AG09319 (cell line): ENCODE results near the gene RNF4.
A peak's percentile ranks its signal among the peaks of the same experiment; 100 is the strongest.

Source experiments
- DNase-seq: peaks from one replicate; pipeline ENCODE4 v3.0.0-alpha.2; 2010; ENCODE audit warnings: low read depth; ENCODE audit errors: extremely low read depth
- TF ChIP-seq, protein P1 (sequence below): IDR thresholded peaks from 2 replicates; pipeline ENCODE4 v1.5.1; 2011; ENCODE audit warnings: low read depth, mild to moderate bottlenecking, inconsistent platforms, low read length, moderate library complexity

Gene RNF4

DNA sequence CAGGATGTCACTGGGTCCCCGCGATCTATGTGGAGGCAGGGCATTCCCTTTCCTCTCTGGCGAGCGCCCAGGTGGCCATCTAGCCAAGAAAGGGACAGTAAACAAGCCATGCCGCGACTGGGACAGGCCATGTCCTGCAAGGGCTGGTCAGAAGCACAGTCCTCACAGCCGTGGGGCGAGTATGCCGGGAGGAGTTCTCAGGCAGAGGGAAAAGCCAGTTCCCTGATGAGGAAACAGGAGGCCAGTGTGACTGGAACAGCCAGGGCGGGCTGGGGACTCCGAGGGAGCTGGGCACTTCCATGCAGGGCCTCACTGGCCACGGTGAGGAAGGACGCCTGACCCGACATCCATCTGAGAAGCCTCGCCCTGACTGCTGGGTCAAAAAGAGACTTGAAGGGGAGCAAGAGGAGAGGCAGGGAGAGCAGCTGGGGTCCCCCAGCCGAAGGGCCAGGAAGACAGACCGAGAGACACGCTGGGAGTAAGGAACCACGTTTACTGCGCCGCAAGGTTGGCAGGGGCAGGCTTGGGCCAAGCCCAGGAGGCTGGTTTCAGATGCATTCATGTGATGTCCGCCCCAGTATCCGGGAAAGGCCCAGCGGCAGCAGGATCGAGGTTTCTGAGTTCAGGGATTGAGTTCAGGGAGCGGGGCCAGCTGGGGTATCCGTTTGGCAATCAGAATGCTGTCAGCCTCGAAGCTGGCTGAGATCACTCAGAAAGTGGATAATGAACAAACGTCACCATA, 35.1 kb upstream of the RNF4 start:
- TF ChIP-seq, protein P1, sequence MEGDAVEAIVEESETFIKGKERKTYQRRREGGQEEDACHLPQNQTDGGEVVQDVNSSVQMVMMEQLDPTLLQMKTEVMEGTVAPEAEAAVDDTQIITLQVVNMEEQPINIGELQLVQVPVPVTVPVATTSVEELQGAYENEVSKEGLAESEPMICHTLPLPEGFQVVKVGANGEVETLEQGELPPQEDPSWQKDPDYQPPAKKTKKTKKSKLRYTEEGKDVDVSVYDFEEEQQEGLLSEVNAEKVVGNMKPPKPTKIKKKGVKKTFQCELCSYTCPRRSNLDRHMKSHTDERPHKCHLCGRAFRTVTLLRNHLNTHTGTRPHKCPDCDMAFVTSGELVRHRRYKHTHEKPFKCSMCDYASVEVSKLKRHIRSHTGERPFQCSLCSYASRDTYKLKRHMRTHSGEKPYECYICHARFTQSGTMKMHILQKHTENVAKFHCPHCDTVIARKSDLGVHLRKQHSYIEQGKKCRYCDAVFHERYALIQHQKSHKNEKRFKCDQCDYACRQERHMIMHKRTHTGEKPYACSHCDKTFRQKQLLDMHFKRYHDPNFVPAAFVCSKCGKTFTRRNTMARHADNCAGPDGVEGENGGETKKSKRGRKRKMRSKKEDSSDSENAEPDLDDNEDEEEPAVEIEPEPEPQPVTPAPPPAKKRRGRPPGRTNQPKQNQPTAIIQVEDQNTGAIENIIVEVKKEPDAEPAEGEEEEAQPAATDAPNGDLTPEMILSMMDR, result no peak
- DNase-seq, result no peak

GRCh38 chr4:2434420-2434819, 34.5 kb upstream of the RNF4 start:
- DNase-seq, result no peak
- TF ChIP-seq, protein P1, result no peak

GRCh38 chr4:2436301-2436700, 32.6 kb upstream of the RNF4 start:
- TF ChIP-seq, protein P1, result peak; percentile 42
- no peak for DNase-seq

DNA sequence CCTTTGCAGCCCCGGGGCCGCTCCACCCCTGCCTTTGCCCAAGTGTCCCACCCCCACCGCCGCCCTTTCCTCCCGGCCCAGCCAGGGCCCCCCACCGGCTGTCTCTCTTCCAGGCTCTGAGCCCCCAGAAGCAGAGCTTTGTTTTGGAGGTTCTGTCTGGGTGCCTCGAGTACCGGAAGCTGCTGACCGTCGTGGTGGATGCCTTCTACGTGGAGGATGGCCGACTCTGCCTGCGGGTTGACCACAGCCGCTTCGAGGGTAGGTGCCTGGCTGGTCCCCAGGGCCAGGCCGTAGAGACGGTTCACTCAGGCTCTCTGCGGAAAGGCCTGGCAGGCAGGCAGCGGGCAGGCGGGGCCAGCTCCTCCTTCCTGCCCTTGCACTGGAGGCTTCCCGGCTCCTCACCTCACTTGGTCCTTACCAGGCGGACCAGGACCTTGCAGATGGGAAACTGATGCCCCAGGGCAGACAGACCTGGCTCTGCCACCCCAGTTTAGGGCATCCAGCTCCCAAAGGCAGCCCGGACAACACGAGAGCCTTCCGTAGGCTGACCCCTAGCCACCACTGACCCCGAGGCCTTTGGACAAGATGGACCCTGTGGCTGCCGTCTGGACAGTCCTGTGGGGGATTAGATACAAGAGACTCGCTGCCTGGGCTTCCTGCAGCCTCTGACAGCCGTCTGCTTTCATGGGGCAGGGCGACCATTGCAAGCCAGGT, 32.0 kb upstream of the RNF4 start:
- DNase-seq, result no peak
- TF ChIP-seq, protein P1, result no peak

DNA sequence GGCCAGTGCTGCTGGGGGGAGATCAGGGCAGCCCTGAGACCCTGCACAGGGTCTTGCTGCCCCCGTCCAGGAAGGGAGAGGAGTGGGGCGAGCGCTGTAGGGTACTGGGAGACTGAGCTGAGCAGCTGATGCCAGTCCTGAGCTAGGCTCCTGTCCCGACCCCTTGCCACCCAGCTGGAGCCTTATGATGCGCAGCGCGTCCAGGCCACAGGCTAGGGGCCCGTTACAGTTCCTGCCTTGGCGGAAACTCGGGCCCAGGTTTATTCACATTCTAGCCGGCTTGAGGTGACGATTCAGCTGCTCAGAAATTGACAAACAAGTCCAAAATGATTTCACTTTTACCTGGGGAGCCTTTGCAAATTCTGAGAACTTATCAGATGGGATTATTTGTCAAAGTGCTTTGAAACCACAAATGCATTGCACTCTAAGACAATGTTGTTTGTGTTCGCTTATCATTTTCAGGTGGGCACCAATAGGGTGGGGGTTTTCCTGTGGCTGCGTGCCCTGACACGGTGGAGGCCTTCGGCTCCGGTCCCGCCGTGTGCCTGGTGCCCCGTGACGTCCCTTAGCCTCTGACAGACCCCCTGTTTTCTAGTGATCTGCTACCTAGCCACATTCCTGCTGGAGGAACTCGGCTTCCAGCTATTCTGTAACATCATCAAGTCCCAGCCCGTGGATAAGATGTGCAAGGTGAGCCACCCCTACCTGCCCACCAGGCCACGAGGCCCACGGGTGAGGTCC, 31.3 kb upstream of the RNF4 start:
- TF ChIP-seq, protein P1, result no peak
- no peak for DNase-seq

DNA sequence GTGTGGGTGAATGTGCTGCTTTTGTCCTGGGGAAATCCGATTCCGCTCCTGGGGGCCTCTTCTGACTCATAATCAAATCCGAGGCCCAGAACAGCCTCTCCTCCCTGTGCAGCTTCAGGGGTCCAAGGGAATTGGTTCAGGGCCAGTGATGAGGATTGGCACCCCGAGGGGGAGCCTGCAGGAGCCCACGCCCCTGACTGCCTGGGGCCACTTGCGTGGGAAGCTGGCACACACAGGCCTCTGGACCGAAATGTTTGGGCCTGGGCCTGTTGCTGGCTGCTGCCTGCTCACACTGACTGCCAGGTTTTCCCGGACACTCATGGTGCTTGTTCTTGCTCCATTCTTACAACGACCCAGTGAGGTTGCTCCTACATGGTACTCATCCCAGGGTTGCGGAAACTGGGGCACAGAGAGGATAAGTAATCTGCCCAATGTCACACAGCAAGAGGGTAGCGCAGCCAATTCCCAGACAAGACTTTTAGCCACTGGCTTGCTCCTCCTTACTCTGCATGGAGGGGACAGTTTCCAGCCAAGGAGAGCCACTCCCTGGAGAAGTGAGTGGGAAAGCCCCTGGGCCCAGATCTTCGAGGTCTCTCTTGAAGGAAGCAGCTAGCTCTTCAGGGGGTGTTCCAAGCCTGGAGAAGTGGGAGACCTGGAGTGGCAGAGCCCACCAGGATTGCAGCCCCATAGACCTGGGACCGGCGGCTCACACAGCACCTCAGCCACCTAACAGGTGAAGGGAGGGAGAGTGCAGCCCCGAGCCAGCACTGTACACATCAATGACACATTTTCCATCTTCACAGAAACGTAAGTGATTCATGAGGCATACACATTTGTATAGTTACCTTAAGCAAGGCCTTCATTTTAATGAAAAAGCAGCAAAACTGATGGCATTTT, 29.8 kb upstream of the RNF4 start:
- DNase-seq, result no peak
- TF ChIP-seq, protein P1, result no peak
